BJ (cell line): ENCODE measurements around the gene GLTP. TPM values are rescaled to one million over a fixed set of nuclear protein-coding genes. Genes with fewer than 3 reads are reported as not detected.

ENCODE experiments used
- CTCF ChIA-PET: fragments of 350-600 bp; formaldehyde crosslinking; extraction: SDS; loops from one replicate; lab custom pipeline; 2021; ENCODE audit warnings: antibody characterized with exemption, inconsistent platforms; lab: Yijun Ruan, JAX
- POLR2A ChIA-PET: fragments of 300-600 bp; sonication (Branson Sonifier 250); formaldehyde crosslinking; extraction: SDS; loops from one replicate; lab custom pipeline; 2021; ENCODE audit warnings: antibody characterized with exemption; lab: Charles Lee
- DNase-seq: peaks from one replicate; pipeline ENCODE4 v3.0.0-alpha.2; 2011; ENCODE audit warnings: low read depth
- H3K27me3 ChIP-seq: 2 replicates; pipeline ENCODE4 v1.6.0; 2011; ENCODE audit warnings: low read length; ENCODE audit not compliant: control insufficient read depth, insufficient read depth
- H3K36me3 ChIP-seq: 2 replicates; pipeline ENCODE4 v1.5.1; 2011; ENCODE audit warnings: low read length; ENCODE audit not compliant: control insufficient read depth, insufficient read depth
- H3K4me3 ChIP-seq: 2 replicates; pipeline ENCODE4 v1.5.1; 2011; ENCODE audit warnings: low read depth, mild to moderate bottlenecking, control low read depth, low read length
- polyA plus RNA-seq: library from polyadenylated mRNA; depleted of rRNA; stranded (reverse); fragments of >200 nt; gene quantifications from 2 replicates; pipeline ENCODE4 v1.2.3, GENCODE V29; 2011
- TF ChIP-seq, protein P1 (sequence below): IDR thresholded peaks from 2 replicates; pipeline ENCODE4 v1.5.1; 2011; ENCODE audit warnings: low read depth, mild to moderate bottlenecking, control low read depth, inconsistent platforms, low read length, moderate library complexity; ENCODE audit not compliant: insufficient read depth

The GLTP gene
- polyA plus RNA-seq, 1 experiment: 33.8 TPM

- no peaks in the 10 kb centered on the region for H3K27me3 ChIP-seq
- DNase-seq: no peak
- no peak overlapping the region for H3K4me3 ChIP-seq
- POLR2A ChIA-PET: no interaction called here
- H3K36me3 ChIP-seq: peaks cover 10% of the 10 kb centered on the region
- TF ChIP-seq, protein P1, sequence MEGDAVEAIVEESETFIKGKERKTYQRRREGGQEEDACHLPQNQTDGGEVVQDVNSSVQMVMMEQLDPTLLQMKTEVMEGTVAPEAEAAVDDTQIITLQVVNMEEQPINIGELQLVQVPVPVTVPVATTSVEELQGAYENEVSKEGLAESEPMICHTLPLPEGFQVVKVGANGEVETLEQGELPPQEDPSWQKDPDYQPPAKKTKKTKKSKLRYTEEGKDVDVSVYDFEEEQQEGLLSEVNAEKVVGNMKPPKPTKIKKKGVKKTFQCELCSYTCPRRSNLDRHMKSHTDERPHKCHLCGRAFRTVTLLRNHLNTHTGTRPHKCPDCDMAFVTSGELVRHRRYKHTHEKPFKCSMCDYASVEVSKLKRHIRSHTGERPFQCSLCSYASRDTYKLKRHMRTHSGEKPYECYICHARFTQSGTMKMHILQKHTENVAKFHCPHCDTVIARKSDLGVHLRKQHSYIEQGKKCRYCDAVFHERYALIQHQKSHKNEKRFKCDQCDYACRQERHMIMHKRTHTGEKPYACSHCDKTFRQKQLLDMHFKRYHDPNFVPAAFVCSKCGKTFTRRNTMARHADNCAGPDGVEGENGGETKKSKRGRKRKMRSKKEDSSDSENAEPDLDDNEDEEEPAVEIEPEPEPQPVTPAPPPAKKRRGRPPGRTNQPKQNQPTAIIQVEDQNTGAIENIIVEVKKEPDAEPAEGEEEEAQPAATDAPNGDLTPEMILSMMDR: no peak
- CTCF ChIA-PET: interaction anchor here (1.4 to 3.8 kb wide), 3 partner anchors 11 to 72 kb away, joined by 4 to 33 read pairs (median 6); no protein-coding TSS in a partner anchor
Observed at GRCh38 chr12:109926016-109926415, 45.7 kb upstream of the GLTP start.

DNA sequence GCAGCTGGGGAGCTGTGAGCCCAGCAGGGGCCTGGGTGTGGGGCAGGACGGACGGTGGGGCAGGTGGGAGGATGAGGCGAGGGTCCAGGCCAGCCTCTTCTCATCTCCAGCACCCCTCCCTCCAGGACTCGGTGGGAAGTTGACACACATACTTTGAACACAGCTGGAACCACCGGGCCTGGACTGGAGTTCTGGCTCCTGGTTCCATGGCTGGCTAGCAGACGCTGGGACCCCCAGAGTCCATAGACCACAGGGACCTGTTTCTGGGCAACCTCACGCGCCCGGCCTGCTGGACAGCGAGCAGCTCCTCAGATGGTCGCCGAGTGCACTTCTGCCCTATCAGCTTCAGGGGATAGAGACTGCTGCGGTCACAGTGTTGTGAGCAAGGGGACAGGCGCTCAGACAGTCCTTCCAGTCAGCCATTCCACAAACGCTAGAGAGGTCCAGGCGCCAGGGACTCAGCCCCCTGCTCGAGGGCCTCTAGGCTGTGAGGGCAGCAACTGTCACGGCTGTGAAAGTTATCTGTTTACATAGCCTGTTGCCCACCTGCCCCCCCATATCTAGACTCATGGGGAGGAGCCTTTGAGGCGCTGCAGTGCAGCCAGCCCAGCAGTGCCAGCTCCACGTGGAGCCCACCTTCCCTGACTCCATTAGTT lies 45.0 kb upstream of the GLTP start:
- POLR2A ChIA-PET: no interaction called here
- CTCF ChIA-PET: interaction anchor here (1.4 to 3.8 kb wide), 3 partner anchors 10 to 72 kb away, joined by 4 to 33 read pairs (median 6); no protein-coding TSS in a partner anchor
- Histone ChIP-seq H3K27me3 (no peaks in the 10 kb centered on the region), H3K4me3 (no peak overlapping the region), H3K36me3 (peaks cover 10% of the 10 kb centered on the region)
- TF ChIP-seq, protein P1: no peak
- no peak for DNase-seq

- ChIA-PET CTCF (no interaction called here), POLR2A (no interaction called here)
- H3K4me3 ChIP-seq: no peak overlapping the region
- TF ChIP-seq, protein P1: no peak
- H3K27me3 ChIP-seq: no peaks in the 10 kb centered on the region
- DNase-seq: no peak
- H3K36me3 ChIP-seq: peaks cover 10% of the 10 kb centered on the region
Observed at GRCh38 chr12:109923481-109924245, 43.3 kb upstream of the GLTP start.

GRCh38 chr12:109923038-109923437 lies 42.7 kb upstream of the GLTP start:
- Histone ChIP-seq H3K4me3 (no peak overlapping the region), H3K36me3 (peaks cover 5% of the 10 kb centered on the region), H3K27me3 (no peaks in the 10 kb centered on the region)
- TF ChIP-seq, protein P1: no peak
- ChIA-PET CTCF (no interaction called here), POLR2A (no interaction called here)
- DNase-seq: no peak

GRCh38 chr12:109921982-109922381 lies 41.6 kb upstream of the GLTP start:
- Histone ChIP-seq H3K36me3 (peaks cover 5% of the 10 kb centered on the region), H3K4me3 (no peak overlapping the region), H3K27me3 (no peaks in the 10 kb centered on the region)
- TF ChIP-seq, protein P1: no peak
- ChIA-PET CTCF (interaction anchor here (0.8 kb wide), 1 partner anchor 16 kb away, joined by 3 read pairs; no protein-coding TSS in a partner anchor), POLR2A (interaction anchor here (0.6 kb wide), 1 partner anchor 9 kb away, joined by 3 read pairs; no protein-coding TSS in a partner anchor)
- no peak for DNase-seq
